Fibroblast of pulmonary artery (primary cell): ENCODE data around the gene ARHGAP1.

Source experiments
- DNase-seq: peaks from one replicate; pipeline ENCODE4 v3.0.0-alpha.2; 2010; ENCODE audit warnings: low read depth
- H3K4me3 ChIP-seq: replicated peaks from 2 replicates; pipeline ENCODE4 v1.5.1; 2011; ENCODE audit warnings: low read depth, mild to moderate bottlenecking, control low read depth, low read length, moderate library complexity
- TF ChIP-seq, protein P1 (sequence below): IDR thresholded peaks from 2 replicates; pipeline ENCODE4 v1.5.1; 2011; ENCODE audit warnings: mild to moderate bottlenecking, control low read depth, low read length, inconsistent platforms; ENCODE audit errors: missing control alignments

The ARHGAP1 gene

DNA sequence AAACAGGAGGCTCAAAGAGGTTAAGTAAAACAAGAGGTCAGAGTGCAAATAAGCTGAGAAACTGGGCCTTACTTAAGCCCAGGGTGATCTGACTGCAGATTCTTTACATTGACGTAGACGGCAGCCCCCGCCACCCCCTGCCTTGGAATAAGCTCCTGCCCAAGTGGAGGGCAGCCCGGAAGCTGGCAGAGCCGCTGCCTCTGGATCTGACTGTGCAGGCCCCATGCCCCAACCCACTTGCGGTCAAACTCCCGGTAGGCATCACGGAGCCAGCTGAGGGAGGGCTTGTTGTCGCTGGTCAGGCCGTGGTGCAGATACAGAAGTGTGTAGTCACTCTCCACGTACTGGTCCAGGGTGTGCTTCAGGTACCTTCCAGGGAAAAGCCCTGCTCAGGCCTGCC is 18.6 kb downstream of the ARHGAP1 start:
- no peak for DNase-seq
- H3K4me3 ChIP-seq = no peak overlapping the region
- TF ChIP-seq, protein P1, sequence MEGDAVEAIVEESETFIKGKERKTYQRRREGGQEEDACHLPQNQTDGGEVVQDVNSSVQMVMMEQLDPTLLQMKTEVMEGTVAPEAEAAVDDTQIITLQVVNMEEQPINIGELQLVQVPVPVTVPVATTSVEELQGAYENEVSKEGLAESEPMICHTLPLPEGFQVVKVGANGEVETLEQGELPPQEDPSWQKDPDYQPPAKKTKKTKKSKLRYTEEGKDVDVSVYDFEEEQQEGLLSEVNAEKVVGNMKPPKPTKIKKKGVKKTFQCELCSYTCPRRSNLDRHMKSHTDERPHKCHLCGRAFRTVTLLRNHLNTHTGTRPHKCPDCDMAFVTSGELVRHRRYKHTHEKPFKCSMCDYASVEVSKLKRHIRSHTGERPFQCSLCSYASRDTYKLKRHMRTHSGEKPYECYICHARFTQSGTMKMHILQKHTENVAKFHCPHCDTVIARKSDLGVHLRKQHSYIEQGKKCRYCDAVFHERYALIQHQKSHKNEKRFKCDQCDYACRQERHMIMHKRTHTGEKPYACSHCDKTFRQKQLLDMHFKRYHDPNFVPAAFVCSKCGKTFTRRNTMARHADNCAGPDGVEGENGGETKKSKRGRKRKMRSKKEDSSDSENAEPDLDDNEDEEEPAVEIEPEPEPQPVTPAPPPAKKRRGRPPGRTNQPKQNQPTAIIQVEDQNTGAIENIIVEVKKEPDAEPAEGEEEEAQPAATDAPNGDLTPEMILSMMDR = no peak

- no peak for DNase-seq
- no peak overlapping the region for H3K4me3 ChIP-seq
- TF ChIP-seq, protein P1 = no peak
These were observed 19.6 kb downstream of the ARHGAP1 start for GRCh38 chr11:46680815-46681214.

- no peak overlapping the region for H3K4me3 ChIP-seq
- TF ChIP-seq, protein P1 = no peak
- DNase-seq = no peak
These were observed 20.2 kb downstream of the ARHGAP1 start for GRCh38 chr11:46680164-46680760.

DNA sequence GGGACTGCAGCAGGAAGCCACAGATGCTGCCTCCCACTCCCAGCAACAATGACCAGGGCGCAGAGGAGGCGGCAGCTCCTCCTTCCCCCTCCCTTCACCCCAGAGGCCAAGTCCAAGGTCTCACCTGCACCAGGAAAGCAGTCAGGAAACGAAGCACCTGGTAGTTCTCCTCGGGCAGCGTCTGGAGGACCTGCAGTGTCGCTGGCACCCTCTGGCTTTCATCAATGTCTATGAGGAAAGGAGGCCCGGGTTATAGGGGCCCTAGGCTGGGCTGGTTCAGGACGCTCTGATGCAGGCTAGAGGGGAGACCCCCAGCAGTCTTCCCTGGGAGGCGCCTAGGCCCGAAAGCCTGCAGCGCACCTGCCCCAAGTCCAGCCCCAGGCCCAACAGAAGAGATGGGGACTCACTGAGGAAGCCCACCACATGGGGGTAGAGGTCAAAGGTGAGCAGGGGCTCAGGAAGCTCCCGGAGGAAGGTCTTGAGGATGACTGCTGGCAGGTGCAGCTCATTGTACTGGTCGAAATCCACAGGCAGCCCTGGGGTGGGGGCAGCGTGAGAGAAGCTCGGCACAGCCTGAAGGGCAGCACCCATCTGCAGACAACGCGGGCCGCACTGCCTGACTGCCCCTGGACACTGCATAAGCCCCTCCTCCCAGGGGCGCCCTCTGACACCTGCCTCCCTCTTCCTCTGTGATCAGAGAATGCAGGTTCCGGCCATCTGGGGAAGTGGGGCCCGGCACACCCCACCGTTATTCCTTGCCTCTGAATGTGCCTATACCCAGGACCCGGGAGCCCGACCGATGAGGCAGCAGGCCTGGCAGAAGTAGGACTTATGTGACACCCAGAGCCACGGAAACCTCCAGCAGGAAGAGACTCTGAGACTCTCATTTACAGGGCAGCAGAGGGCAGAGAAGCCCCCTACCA is 20.9 kb downstream of the ARHGAP1 start:
- TF ChIP-seq, protein P1 = no peak
- DNase-seq = no peak
- no peak overlapping the region for H3K4me3 ChIP-seq

DNA sequence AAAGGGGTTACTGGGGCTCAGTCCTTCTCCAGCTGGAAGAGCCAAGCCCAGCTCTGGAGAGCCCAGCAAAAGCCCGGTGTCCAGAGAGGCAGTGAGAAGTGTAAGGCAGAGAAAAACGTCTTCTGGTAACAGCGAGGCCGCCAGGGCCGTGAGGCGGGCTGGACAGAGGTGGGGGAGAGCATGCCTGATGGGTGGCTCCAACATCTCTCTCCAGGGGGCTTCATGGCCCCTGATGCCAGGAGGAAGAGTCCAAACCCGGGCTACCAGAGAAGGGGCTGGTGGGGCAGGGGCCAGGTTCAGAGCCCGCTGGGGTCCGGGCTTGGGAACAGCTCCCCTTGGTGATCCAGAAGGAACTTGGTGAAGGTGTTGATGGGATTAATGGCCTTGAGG is 21.7 kb downstream of the ARHGAP1 start:
- TF ChIP-seq, protein P1 = no peak
- DNase-seq = no peak
- H3K4me3 ChIP-seq = no peak overlapping the region

DNA sequence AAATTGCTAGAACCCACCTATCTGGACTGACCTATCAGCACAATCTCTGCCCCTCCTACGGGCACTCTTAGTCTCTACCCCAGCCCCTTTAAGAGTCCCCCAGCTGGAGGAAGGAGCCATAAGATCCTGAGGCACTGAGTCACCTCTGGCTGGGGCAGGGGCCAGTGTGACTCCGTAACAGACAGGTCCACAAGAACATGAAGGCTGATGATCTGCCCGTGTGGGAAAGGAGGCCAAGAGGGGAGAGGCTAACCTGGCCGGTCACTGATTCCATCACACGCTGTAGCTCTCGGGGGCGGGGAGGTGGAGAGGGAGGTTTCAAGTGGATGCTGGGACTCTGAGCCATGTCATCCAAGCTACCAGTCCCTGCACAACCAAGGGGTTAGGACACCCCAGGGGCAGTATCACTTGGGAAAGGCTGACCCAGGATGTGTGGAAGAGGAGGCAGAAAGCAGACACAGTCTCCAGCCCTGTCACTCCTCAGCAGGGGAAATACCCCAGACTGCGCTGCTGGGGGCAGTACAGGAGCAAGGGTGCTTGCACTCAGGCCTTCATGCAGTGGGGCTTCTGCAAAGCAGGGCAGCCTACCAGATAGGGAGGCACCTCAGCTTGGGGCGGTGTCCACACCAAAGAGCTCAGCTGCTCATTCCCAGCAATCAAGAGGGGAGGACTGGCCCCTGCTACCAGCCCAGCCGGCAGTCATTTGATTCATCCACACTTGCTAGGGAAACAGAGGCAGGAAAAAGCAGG is 22.3 kb downstream of the ARHGAP1 start:
- TF ChIP-seq, protein P1 = no peak
- no peak overlapping the region for H3K4me3 ChIP-seq
- DNase-seq = no peak
